Esophagus (tissue), 2 donors: ENCODE measurements around the gene IFT122. TPM values are rescaled to one million over a fixed set of nuclear protein-coding genes. Genes with fewer than 3 reads are reported as not detected.

ENCODE experiments used
- H3K27ac ChIP-seq, 2 donors: one replicate each; pipeline ENCODE4 v1.5.1; 2013; ENCODE audit warnings: low read depth in 2 of 2, mild to moderate bottlenecking in 2 of 2, inconsistent platforms in 1 of 2, low read length in 1 of 2, moderate library complexity in 1 of 2
- H3K27me3 ChIP-seq, 2 donors: one replicate each; pipeline ENCODE4 v1.6.1; 2013; ENCODE audit warnings: low read length in 2 of 2, control low read depth in 1 of 2, mild to moderate bottlenecking in 1 of 2; ENCODE audit not compliant: insufficient read depth in 2 of 2, control insufficient read depth in 1 of 2
- H3K36me3 ChIP-seq, 2 donors: one replicate each; pipeline ENCODE4 v1.6.1; 2013; ENCODE audit warnings: low read length in 1 of 2; ENCODE audit not compliant: control insufficient read depth in 2 of 2, insufficient read depth in 2 of 2
- H3K4me1 ChIP-seq, 2 donors: one replicate each; pipeline ENCODE4 v1.6.1; 2013; ENCODE audit warnings: low read length in 1 of 2; ENCODE audit not compliant: control insufficient read depth in 2 of 2, insufficient read depth in 2 of 2
- H3K4me3 ChIP-seq, 2 donors: one replicate each; pipeline ENCODE4 v1.5.1; 2013; ENCODE audit warnings: low read length in 2 of 2, mild to moderate bottlenecking in 2 of 2, low read depth in 1 of 2, moderate library complexity in 1 of 2
- H3K9me3 ChIP-seq, 2 donors: one replicate each; pipeline ENCODE4 v1.6.1; 2013; ENCODE audit warnings: mild to moderate bottlenecking in 2 of 2, low read depth in 1 of 2, low read length in 1 of 2, moderate library complexity in 1 of 2; ENCODE audit not compliant: control insufficient read depth in 2 of 2, insufficient read depth in 1 of 2
- WGBS, 2 donors: extraction: QIAGEN DNeasy Blood & Tissue Kit; methylation state at CpG; one replicate each; pipeline ENCODE4 v1.1.7; 2013; 5-methylcytosine and 5-hydroxymethylcytosine counted together
- polyA plus RNA-seq, 2 donors: library from polyadenylated mRNA; stranded (reverse); fragments of 200-250 nt; gene quantifications; one replicate each; pipeline ENCODE4 v1.2.3, GENCODE V29; 2013
- donor health status: healthy with polysubstance abuse.
- donor health status: Bipolar disorder and iron deficiency.

The IFT122 gene
- polyA plus RNA-seq, 2 donors = 5.5 to 6.2 TPM

GRCh38 chr3:129422897-129423296 is 17.1 kb upstream of the IFT122 start:
- 87 to 91% methylated on average over 1 of the region's 1 CpG for WGBS, 2 donors

DNA sequence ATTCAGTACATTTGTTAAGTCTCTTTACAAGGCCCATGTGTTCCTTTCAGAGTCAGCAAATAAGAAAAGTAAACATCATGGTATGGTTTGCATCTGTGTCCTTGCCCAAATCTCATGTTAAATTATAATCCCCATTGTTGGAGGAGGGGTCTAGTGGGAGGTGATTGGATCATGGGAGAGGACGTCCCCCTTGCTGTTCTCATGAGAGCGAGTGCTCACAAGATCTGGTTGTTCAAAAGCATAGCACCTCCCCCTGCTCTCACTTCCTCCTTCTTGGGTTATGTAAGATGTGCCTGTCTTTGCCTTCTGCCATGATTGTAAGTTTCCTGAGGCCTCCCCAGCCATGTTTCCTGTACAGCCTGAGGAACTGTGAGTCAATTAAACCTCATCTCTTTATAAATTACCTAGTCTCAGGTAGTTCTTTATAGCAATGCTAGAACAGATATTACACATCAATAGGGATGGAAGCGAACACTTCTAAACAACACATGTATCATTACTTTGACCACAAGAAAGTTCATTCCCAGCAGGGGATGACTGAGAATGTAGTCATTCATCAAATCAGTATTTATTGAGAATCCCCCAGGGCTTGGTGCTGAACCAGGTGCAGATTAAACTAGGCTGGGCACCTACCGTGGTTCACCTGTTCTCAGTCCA is 15.7 kb upstream of the IFT122 start:
- Histone ChIP-seq H3K27me3 (no peaks in the 10 kb centered on the region), H3K9me3 (peaks cover 0 to 2% of the 10 kb centered on the region in 2 donors), H3K4me1 (peaks cover 0 to 4% of the 10 kb centered on the region in 2 donors), H3K4me3 (no peak overlapping the region), H3K27ac (no peak overlapping the region), H3K36me3 (no peaks in the 10 kb centered on the region)
- 65 to 67% methylated on average over 4 of the region's 4 CpGs for WGBS, 2 donors

More at GRCh38 chr3:129422897-129423296, 17.1 kb upstream of the IFT122 start:
- H3K27ac ChIP-seq = no peak overlapping the region
- H3K4me1 ChIP-seq = no peaks in the 10 kb centered on the region
- peaks cover 0 to 2% of the 10 kb centered on the region in 2 donors for H3K9me3 ChIP-seq
- no peaks in the 10 kb centered on the region for H3K36me3 ChIP-seq
- H3K4me3 ChIP-seq = no peak overlapping the region
- H3K27me3 ChIP-seq = no peaks in the 10 kb centered on the region

DNA sequence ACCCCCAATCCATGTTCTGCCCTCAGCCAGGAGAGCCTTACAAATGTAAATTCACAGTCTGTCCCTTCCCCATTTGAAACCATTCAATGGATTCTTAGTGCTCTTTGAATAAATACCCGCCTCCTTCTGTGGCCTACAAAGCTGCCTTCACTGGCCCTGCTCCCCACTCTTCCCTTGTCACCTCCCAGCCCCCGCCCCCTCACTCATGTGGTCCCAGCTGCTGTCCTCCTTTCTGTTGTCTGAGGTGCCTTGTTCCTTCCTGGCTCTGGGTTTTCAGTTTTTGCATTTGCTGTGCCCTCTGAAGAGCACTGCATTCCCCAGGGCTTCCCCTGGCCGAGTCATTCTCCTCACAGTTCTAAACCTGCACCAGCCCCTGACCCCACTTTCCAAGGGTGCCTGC is 14.8 kb upstream of the IFT122 start:
- H3K4me3 ChIP-seq = no peak overlapping the region
- peaks cover 0 to 3% of the 10 kb centered on the region in 2 donors for H3K36me3 ChIP-seq
- no peak overlapping the region for H3K27ac ChIP-seq
- peaks cover 0 to 4% of the 10 kb centered on the region in 2 donors for H3K4me1 ChIP-seq
- peaks cover 0 to 2% of the 10 kb centered on the region in 2 donors for H3K9me3 ChIP-seq
- H3K27me3 ChIP-seq = no peaks in the 10 kb centered on the region
- WGBS, 2 donors = 82 to 84% methylated on average over 3 of the region's 3 CpGs

DNA sequence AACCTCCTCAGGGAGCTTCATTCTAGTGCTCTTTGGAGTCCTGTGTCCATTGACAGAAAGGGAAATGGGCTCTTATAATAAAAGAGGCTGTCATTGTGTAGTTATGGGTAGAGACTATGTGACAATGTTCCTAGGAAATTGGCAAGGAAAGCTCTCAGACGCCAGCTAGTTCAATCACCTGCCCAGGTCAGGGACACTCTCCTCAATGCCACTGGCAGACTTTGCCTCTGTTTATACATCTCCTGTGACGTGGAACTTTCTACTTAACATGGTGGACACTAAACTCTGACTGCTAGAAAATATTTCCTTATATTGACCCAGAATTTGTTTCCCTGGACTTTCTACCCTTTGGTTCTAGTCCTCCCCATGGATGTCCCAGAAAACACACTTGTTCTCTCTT is 14.4 kb upstream of the IFT122 start:
- no peaks in the 10 kb centered on the region for H3K27me3 ChIP-seq
- peaks cover 0 to 4% of the 10 kb centered on the region in 2 donors for H3K4me1 ChIP-seq
- 62 to 83% methylated on average over 2 of the region's 2 CpGs for WGBS, 2 donors
- peaks cover 0 to 3% of the 10 kb centered on the region in 2 donors for H3K36me3 ChIP-seq
- no peak overlapping the region for H3K4me3 ChIP-seq
- H3K27ac ChIP-seq = no peak overlapping the region
- H3K9me3 ChIP-seq = peaks cover 0 to 2% of the 10 kb centered on the region in 2 donors

- 10% methylated on average over 8 of the region's 8 CpGs for WGBS, 2 donors
- Histone ChIP-seq H3K4me1 (peaks cover 0 to 4% of the 10 kb centered on the region in 2 donors), H3K4me3 (peak overlapping the region; percentile 55 to 59), H3K9me3 (no peaks in the 10 kb centered on the region), H3K27me3 (no peaks in the 10 kb centered on the region), H3K36me3 (peaks cover 0 to 14% of the 10 kb centered on the region in 2 donors), H3K27ac (no peak overlapping the region)
Measured at GRCh38 chr3:129428007-129428375, 12.0 kb upstream of the IFT122 start.

DNA sequence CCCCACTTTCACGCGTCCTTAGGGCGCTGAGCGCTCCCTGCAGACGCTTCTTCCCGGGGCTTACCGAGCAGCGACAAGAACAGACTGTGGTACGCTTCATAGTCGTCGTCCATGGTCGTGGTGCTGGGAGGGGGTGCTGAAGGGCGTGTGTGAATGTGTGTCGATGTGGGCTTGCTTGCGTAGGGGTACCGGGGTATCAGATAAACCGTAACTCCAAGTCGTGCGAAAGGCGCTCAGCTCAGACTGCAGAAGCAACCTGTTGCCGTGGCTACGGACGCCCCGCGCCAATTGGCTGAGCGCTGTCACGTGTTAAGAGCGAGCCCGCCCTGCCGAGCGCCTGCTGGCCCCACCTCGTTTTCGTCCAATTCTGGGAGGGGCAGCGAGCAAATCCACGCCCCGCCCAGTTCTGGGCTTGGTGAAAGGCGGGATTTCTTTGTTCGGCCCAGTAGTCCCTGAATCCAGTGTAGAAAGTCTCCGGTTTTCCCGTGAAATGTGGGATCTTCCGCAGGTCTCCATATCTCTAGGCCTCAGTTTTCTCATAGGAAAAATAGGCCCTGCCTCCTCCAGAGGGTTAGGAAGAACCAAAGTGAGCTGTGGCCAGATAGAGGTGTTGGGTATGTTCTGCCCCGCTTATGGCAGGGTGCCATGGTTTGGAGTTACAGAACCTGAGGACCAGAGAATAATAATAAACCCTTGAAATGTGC is 11.5 kb upstream of the IFT122 start, which contains the start of gene EFCAB12:
Gene EFCAB12 (minus strand): TSS at position 261 of the 704 bp plus-strand sequence. CDS start 148 bp downstream, at position 113.
- H3K27ac ChIP-seq = peak within 1 kb of the TSS; percentile 22 to 50
- peak within 1 kb of the TSS; percentile 55 to 59 for H3K4me3 ChIP-seq
- H3K4me1 ChIP-seq = peaks cover 0 to 4% of the 10 kb centered on the region in 2 donors
- no peaks in the 10 kb centered on the region for H3K9me3 ChIP-seq
- WGBS, 2 donors = 3 to 4% methylated on average over 42 of the region's 42 CpGs
- H3K27me3 ChIP-seq = no peaks in the 10 kb centered on the region
- peaks cover 0 to 14% of the 10 kb centered on the region in 2 donors for H3K36me3 ChIP-seq

GRCh38 chr3:129429080-129429451 is 11.0 kb upstream of the IFT122 start:
- Histone ChIP-seq H3K27ac (no peak overlapping the region), H3K4me1 (peaks cover 0 to 4% of the 10 kb centered on the region in 2 donors), H3K27me3 (no peaks in the 10 kb centered on the region), H3K36me3 (peaks cover 0 to 14% of the 10 kb centered on the region in 2 donors), H3K4me3 (peak overlapping the region in 1 of 2 donors; percentile 26), H3K9me3 (no peaks in the 10 kb centered on the region)
- WGBS, 2 donors = 57 to 62% methylated on average over 3 of the region's 3 CpGs

- Histone ChIP-seq H3K27me3 (no peaks in the 10 kb centered on the region), H3K9me3 (no peaks in the 10 kb centered on the region), H3K4me3 (no peak overlapping the region), H3K27ac (no peak overlapping the region), H3K4me1 (peaks cover 0 to 4% of the 10 kb centered on the region in 2 donors), H3K36me3 (peaks cover 0 to 14% of the 10 kb centered on the region in 2 donors)
- WGBS, 2 donors = 79 to 85% methylated on average over 4 of the region's 4 CpGs
Measured at GRCh38 chr3:129429602-129430001, 10.4 kb upstream of the IFT122 start.

GRCh38 chr3:129432036-129432435 is 8.0 kb upstream of the IFT122 start:
- H3K27me3 ChIP-seq = no peaks in the 10 kb centered on the region
- H3K4me3 ChIP-seq = no peak overlapping the region
- peaks cover 3 to 14% of the 10 kb centered on the region in 2 donors for H3K36me3 ChIP-seq
- 79 to 85% methylated on average over 7 of the region's 7 CpGs for WGBS, 2 donors
- no peak overlapping the region for H3K27ac ChIP-seq
- H3K9me3 ChIP-seq = no peaks in the 10 kb centered on the region
- H3K4me1 ChIP-seq = peaks cover 0 to 4% of the 10 kb centered on the region in 2 donors
